CD8-positive, alpha-beta memory T cell (primary cell): ENCODE results near the gene FDXACB1. TPM values are rescaled to one million over a fixed set of nuclear protein-coding genes. Genes with fewer than 3 reads are reported as not detected.

Experiments used
- CTCF ChIA-PET: fragments of 350-600 bp; sonication (Branson Sonifier 250); formaldehyde crosslinking; loops from one replicate; lab custom pipeline; 2021; ENCODE audit warnings: antibody characterized with exemption; lab: Charles Lee
- POLR2A ChIA-PET: fragments of 350-600 bp; sonication (Branson Sonifier 250); formaldehyde crosslinking; loops from one replicate; lab custom pipeline; 2021; ENCODE audit warnings: antibody characterized with exemption; lab: Charles Lee
- DNase-seq, 5 donors: peaks; one replicate each; pipeline versions ENCODE4 v3.0.0 to v3.0.0-alpha.2; 2020 to 2022; ENCODE audit warnings: mixed read lengths in 1 of 5
- H3K27ac ChIP-seq: one replicate; pipeline ENCODE4 v1.7.0; 2013; ENCODE audit warnings: low read depth, mild to moderate bottlenecking, low read length, moderate library complexity
- H3K27me3 ChIP-seq: 2 replicates; pipeline ENCODE4 v1.7.0; 2013; ENCODE audit warnings: low read length, mild to moderate bottlenecking; ENCODE audit not compliant: insufficient read depth, poor library complexity, severe bottlenecking
- H3K36me3 ChIP-seq: 2 replicates; pipeline ENCODE4 v1.7.0; 2013; ENCODE audit warnings: mild to moderate bottlenecking, low read length, moderate library complexity; ENCODE audit not compliant: insufficient read depth
- H3K4me1 ChIP-seq: 2 replicates; pipeline ENCODE4 v1.7.0; 2013; ENCODE audit warnings: mild to moderate bottlenecking, low read length, moderate library complexity; ENCODE audit not compliant: insufficient read depth
- H3K4me3 ChIP-seq: 2 replicates; pipeline ENCODE4 v1.7.0; 2013; ENCODE audit warnings: mild to moderate bottlenecking, low read length
- H3K9me3 ChIP-seq: 2 replicates; pipeline ENCODE4 v1.7.0; 2013; ENCODE audit warnings: mild to moderate bottlenecking, low read length
- H3K27ac Mint-ChIP-seq, 8 donors: one replicate each; pipeline ENCODE4 v1.8.0; 2020 to 2021; ENCODE audit warnings: mixed read lengths in 8 of 8, mild to moderate bottlenecking in 6 of 8, inconsistent platforms in 3 of 8, moderate library complexity in 3 of 8
- H3K27me3 Mint-ChIP-seq, 2 donors: one replicate each; pipeline ENCODE4 v1.8.0; 2020 to 2021; ENCODE audit warnings: mixed read lengths in 2 of 2, mild to moderate bottlenecking in 1 of 2, moderate library complexity in 1 of 2
- H3K36me3 Mint-ChIP-seq, 3 donors: one replicate each; pipeline ENCODE4 v1.8.0; 2020 to 2021; ENCODE audit warnings: mixed read lengths in 3 of 3, inconsistent platforms in 1 of 3, mild to moderate bottlenecking in 1 of 3
- H3K4me1 Mint-ChIP-seq, 3 donors: one replicate each; pipeline ENCODE4 v1.8.0; 2020 to 2021; ENCODE audit warnings: mixed read lengths in 3 of 3, inconsistent platforms in 1 of 3, mild to moderate bottlenecking in 1 of 3
- H3K4me3 Mint-ChIP-seq, 7 donors: one replicate each; pipeline ENCODE4 v1.8.0; 2020 to 2021; ENCODE audit warnings: mixed read lengths in 7 of 7, mild to moderate bottlenecking in 6 of 7, moderate library complexity in 4 of 7, inconsistent platforms in 2 of 7
- H3K9me3 Mint-ChIP-seq, 5 donors: one replicate each; pipeline ENCODE4 v1.8.0; 2020 to 2022; ENCODE audit warnings: mixed read lengths in 5 of 5, mild to moderate bottlenecking in 3 of 5, moderate library complexity in 2 of 5, inconsistent platforms in 1 of 5
- polyA plus RNA-seq: library from polyadenylated mRNA; unstranded; fragments of 300-500 nt; fragmentation: Illumina TruSeq; gene quantifications from one replicate; pipeline ENCODE4 v1.2.3, GENCODE V29; 2021
- total RNA-seq, 2 experiments: library from RNA; stranded (reverse); gene quantifications; one replicate each; pipeline ENCODE4 v1.2.3, GENCODE V29; 2021

The FDXACB1 gene
- total and polyA plus RNA-seq, 3 experiments from 2014 or later: 6.4 to 12.7 (median 11.6) TPM

GRCh38 chr11:111913031-111913861, 34.3 kb upstream of the FDXACB1 start:
- H3K27ac ChIP-seq: no peak overlapping the region
- H3K36me3 ChIP-seq: no peaks in the 10 kb centered on the region
- H3K4me3 Mint-ChIP-seq: no peak overlapping the region
- POLR2A ChIA-PET: no interaction called here
- H3K27me3 Mint-ChIP-seq: peaks cover 35 to 68% of the 10 kb centered on the region in 2 donors
- H3K9me3 Mint-ChIP-seq: peaks cover 0 to 5% (median 0%) of the 10 kb centered on the region in 5 donors
- no peak for DNase-seq
- CTCF ChIA-PET: interaction anchor here (1.0 kb wide), 1 partner anchor 19 kb away, joined by 3 read pairs; no protein-coding TSS in a partner anchor
- H3K36me3 Mint-ChIP-seq: peaks cover 0 to 2% (median 0%) of the 10 kb centered on the region in 3 donors
- H3K27ac Mint-ChIP-seq: no peak overlapping the region
- no peaks in the 10 kb centered on the region for H3K9me3 ChIP-seq
- no peak overlapping the region for H3K4me3 ChIP-seq
- H3K4me1 Mint-ChIP-seq: no peaks in the 10 kb centered on the region
- H3K4me1 ChIP-seq: no peaks in the 10 kb centered on the region
- H3K27me3 ChIP-seq: peaks cover 6% of the 10 kb centered on the region

GRCh38 chr11:111912535-111912934, 33.6 kb upstream of the FDXACB1 start, which contains the start of gene HSPB2:
TSS of gene HSPB2 (plus strand) at chr11:111912734. CDS start at chr11:111912830, 96 bp downstream.
- Mint-ChIP-seq H3K36me3 (peaks cover 0 to 2% (median 0%) of the 10 kb centered on the region in 3 donors), H3K27me3 (peaks cover 35 to 62% of the 10 kb centered on the region in 2 donors), H3K4me3 (no peak within 1 kb of the TSS), H3K9me3 (peaks cover 0 to 5% (median 0%) of the 10 kb centered on the region in 5 donors), H3K27ac (peak within 1 kb of the TSS in 1 of 8 donors; percentile 79), H3K4me1 (no peaks in the 10 kb centered on the region)
- ChIA-PET POLR2A (no interaction called here), CTCF (interaction anchor here (0.8 kb wide), 1 partner anchor 19 kb away, joined by 3 read pairs; no protein-coding TSS in a partner anchor)
- peaks cover 6% of the 10 kb centered on the region for H3K27me3 ChIP-seq
- no peaks in the 10 kb centered on the region for H3K36me3 ChIP-seq
- no peak for DNase-seq
- H3K9me3 ChIP-seq: no peaks in the 10 kb centered on the region
- no peak within 1 kb of the TSS for H3K4me3 ChIP-seq
- no peaks in the 10 kb centered on the region for H3K4me1 ChIP-seq
- no peak within 1 kb of the TSS for H3K27ac ChIP-seq

DNA sequence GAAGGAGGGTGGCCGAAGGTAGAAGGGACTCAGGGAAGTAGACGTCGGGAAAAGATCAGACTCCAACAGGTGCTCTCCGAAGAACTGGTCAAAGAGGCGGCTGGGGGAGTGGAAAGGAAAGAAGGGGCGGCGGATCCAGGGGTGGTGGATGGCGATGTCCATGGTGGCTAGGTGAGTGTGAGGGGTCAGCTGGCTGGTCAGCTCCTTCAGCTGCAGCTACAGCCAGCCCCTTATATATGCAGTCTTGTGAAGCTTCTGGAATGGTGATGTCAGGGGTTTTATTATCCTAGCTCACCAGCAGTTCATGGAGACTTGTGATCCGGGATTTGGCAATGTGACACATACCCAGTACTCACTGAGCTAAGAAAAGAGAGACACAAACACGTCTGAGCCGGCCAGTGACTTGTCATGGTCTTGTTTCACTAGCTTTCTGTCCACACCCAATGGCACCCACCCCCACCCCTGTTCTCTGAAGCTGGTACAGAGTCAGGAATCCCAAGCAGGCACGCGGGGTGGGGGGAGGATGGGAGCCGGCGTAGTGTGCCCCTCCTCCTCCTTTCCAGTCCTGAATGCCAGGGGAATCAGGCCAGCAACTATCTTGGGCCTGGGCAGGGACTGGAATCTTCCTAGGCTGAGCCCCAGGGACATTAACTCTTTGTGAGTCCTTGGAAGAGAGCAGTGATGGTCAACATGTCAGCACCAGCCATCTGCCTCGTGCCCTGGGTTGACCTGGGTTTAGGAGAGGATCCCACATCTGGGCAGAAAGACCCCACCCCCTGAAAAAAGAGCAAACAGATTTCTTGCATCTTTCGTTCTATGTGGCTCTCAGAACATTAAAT, 32.8 kb upstream of the FDXACB1 start, which contains the start of gene CRYAB:
CRYAB (minus strand) TSS at position 208 of the 839 bp plus-strand sequence; CDS start at position 162, 46 bp downstream.
- Histone ChIP-seq H3K9me3 (no peaks in the 10 kb centered on the region), H3K36me3 (no peaks in the 10 kb centered on the region), H3K27me3 (peaks cover 6% of the 10 kb centered on the region), H3K27ac (no peak within 1 kb of the TSS), H3K4me3 (no peak within 1 kb of the TSS), H3K4me1 (no peaks in the 10 kb centered on the region)
- CTCF ChIA-PET: interaction anchor here (0.8 to 1.2 kb wide), 2 partner anchors 14 to 20 kb away, joined by 3 to 5 read pairs; no protein-coding TSS in a partner anchor
- DNase-seq: no peak
- Mint-ChIP-seq H3K9me3 (peaks cover 0 to 4% (median 0%) of the 10 kb centered on the region in 5 donors), H3K4me1 (no peaks in the 10 kb centered on the region), H3K27ac (peak within 1 kb of the TSS in 1 of 8 donors; percentile 79), H3K27me3 (peaks cover 34 to 56% of the 10 kb centered on the region in 2 donors), H3K36me3 (no peaks in the 10 kb centered on the region), H3K4me3 (no peak within 1 kb of the TSS)
- POLR2A ChIA-PET: interaction anchor here (0.6 kb wide), 1 partner anchor 219 kb away, joined by 3 read pairs; no protein-coding TSS in a partner anchor

- Histone ChIP-seq H3K4me1 (no peaks in the 10 kb centered on the region), H3K4me3 (no peak overlapping the region), H3K27ac (peak overlapping the region; percentile 4), H3K9me3 (no peaks in the 10 kb centered on the region), H3K27me3 (peaks cover 6% of the 10 kb centered on the region), H3K36me3 (no peaks in the 10 kb centered on the region)
- ChIA-PET POLR2A (no interaction called here), CTCF (interaction anchor here (1.2 kb wide), 1 partner anchor 13 kb away, joined by 5 read pairs; no protein-coding TSS in a partner anchor)
- Mint-ChIP-seq H3K9me3 (no peaks in the 10 kb centered on the region), H3K27ac (no peak overlapping the region), H3K4me1 (no peaks in the 10 kb centered on the region), H3K4me3 (no peak overlapping the region), H3K36me3 (no peaks in the 10 kb centered on the region), H3K27me3 (peaks cover 26 to 49% of the 10 kb centered on the region in 2 donors)
- no peak for DNase-seq
Observed at GRCh38 chr11:111910676-111911562, 32.0 kb upstream of the FDXACB1 start.

GRCh38 chr11:111909378-111909777, 30.4 kb upstream of the FDXACB1 start:
- no peak for DNase-seq
- Histone ChIP-seq H3K9me3 (no peaks in the 10 kb centered on the region), H3K4me1 (no peaks in the 10 kb centered on the region), H3K27me3 (peaks cover 6% of the 10 kb centered on the region), H3K27ac (no peak overlapping the region), H3K4me3 (no peak overlapping the region), H3K36me3 (no peaks in the 10 kb centered on the region)
- Mint-ChIP-seq H3K36me3 (peaks cover 0 to 6% (median 3%) of the 10 kb centered on the region in 3 donors), H3K9me3 (peaks cover 0 to 5% (median 0%) of the 10 kb centered on the region in 5 donors), H3K27ac (no peak overlapping the region), H3K4me1 (no peaks in the 10 kb centered on the region), H3K4me3 (no peak overlapping the region), H3K27me3 (peaks cover 27 to 42% of the 10 kb centered on the region in 2 donors)
- CTCF ChIA-PET: no interaction called here
- POLR2A ChIA-PET: no interaction called here

GRCh38 chr11:111908639-111909305, 29.8 kb upstream of the FDXACB1 start:
- no peaks in the 10 kb centered on the region for H3K9me3 ChIP-seq
- H3K36me3 ChIP-seq: no peaks in the 10 kb centered on the region
- H3K27ac Mint-ChIP-seq: no peak overlapping the region
- peaks cover 23 to 36% of the 10 kb centered on the region in 2 donors for H3K27me3 Mint-ChIP-seq
- peaks cover 0 to 6% (median 3%) of the 10 kb centered on the region in 3 donors for H3K36me3 Mint-ChIP-seq
- peaks cover 6% of the 10 kb centered on the region for H3K27me3 ChIP-seq
- H3K4me3 ChIP-seq: no peak overlapping the region
- ChIA-PET POLR2A (no interaction called here), CTCF (interaction anchor here (1.3 kb wide), 1 partner anchor 20 kb away, joined by 3 read pairs; no protein-coding TSS in a partner anchor)
- DNase-seq: no peak
- peak overlapping the region in 1 of 7 donors; percentile 16 for H3K4me3 Mint-ChIP-seq
- no peaks in the 10 kb centered on the region for H3K4me1 ChIP-seq
- H3K27ac ChIP-seq: no peak overlapping the region
- peaks cover 0 to 5% (median 0%) of the 10 kb centered on the region in 5 donors for H3K9me3 Mint-ChIP-seq
- H3K4me1 Mint-ChIP-seq: no peaks in the 10 kb centered on the region
